Measurements from ENCODE around the gene MAN1C1. TPM values are rescaled to one million over a fixed set of nuclear protein-coding genes. Genes with fewer than 3 reads are reported as not detected.
A peak's percentile ranks its signal among the peaks of the same experiment; 100 is the strongest.

The MAN1C1 gene
- total RNA-seq, 2 donors from 2014 or later, result 2.7 to 4.3 TPM

GRCh38 chr1:25614501-25615171, 2.0 kb upstream of the MAN1C1 start:
- peaks cover 10% of the 10 kb centered on the region for H3K4me1 ChIP-seq
- DNase-seq, result no peak
- H3K4me3 ChIP-seq, result no peak overlapping the region
- no peak for TF ChIP-seq CTCF (IDR thresholded peaks at IDR 0.05)
- H3K9ac ChIP-seq (ENCODE audit: low read depth in 2 of 2, low read length in 2 of 2), result no peak overlapping the region
- intact Hi-C loops (cut with DNase I), result loop anchor here (5.0 kb wide), 2 partner anchors 78 to 128 kb away; no protein-coding TSS in a partner anchor
- H3K27me3 ChIP-seq, result peaks cover 16% of the 10 kb centered on the region
- no peaks in the 10 kb centered on the region for H3K36me3 ChIP-seq
- H3K9me3 ChIP-seq, result no peaks in the 10 kb centered on the region
- H3K27ac ChIP-seq, result no peak overlapping the region

DNA sequence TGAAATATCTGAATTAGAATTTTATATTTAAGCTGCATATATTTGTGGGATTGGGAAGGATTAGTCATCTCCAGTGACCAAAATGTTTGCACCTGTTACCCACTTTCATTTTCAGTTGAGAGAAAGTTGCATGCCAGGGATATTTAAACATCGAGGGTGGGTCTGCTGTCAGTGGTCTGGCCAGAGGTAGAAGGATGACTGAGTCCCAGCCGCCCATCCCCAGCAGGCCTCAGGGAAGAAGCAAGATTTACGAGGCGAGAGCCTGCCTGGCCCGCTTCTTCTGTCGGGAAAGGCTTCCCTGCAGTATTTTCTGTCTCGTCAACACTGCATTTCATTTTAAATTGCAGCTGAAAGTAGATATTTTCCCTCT, 1.4 kb upstream of the MAN1C1 start:
- H3K27me3 ChIP-seq, result peaks cover 16% of the 10 kb centered on the region
- intact Hi-C loops (cut with DNase I), result loop anchor here (5.0 kb wide), 1 partner anchor 77 kb away; no protein-coding TSS in a partner anchor
- no peaks in the 10 kb centered on the region for H3K9me3 ChIP-seq
- no peak for DNase-seq
- H3K27ac ChIP-seq, result no peak overlapping the region
- TF ChIP-seq CTCF (IDR thresholded peaks at IDR 0.05), result no peak
- H3K36me3 ChIP-seq, result no peaks in the 10 kb centered on the region
- H3K4me3 ChIP-seq, result no peak overlapping the region
- peaks cover 10% of the 10 kb centered on the region for H3K4me1 ChIP-seq
- no peak overlapping the region for H3K9ac ChIP-seq (ENCODE audit: low read depth in 2 of 2, low read length in 2 of 2)

DNA sequence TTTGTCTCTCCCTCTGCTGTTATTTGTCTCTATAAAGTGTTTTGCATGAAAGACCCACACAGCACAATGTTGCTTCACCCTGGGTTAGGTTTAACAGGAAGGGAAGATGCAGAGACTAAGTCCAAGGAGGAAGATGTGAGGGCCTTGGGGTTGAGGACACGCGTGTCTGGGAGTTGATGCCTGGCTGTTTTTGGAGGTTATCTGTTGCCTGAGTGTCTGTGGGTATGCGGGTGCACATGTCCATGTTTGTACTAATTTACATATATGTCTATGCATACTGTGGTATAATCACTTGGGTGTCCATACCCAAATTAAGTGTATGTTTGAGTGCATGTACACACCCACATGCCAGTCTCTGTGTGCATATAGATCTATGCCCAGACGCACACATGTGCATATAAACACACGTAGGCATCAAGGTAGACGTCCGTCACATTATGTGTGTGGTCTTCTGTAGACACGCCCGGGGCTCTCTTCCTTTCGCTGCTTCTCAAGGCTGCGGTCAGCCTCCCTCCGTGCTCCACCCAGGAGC, 962 bp upstream of the MAN1C1 start:
- intact Hi-C loops (cut with DNase I), result loop anchor here (5.0 kb wide), 1 partner anchor 77 kb away; no protein-coding TSS in a partner anchor
- Histone ChIP-seq H3K27ac (peak overlapping the region; percentile 57), H3K4me1 (peaks cover 10% of the 10 kb centered on the region), H3K9me3 (no peaks in the 10 kb centered on the region), H3K36me3 (no peaks in the 10 kb centered on the region), H3K27me3 (peaks cover 16% of the 10 kb centered on the region), H3K4me3 (peak overlapping the region; percentile 46), H3K9ac (ENCODE audit: low read depth in 2 of 2, low read length in 2 of 2) (peak overlapping the region; percentile 21 to 60)
- TF ChIP-seq CTCF (IDR thresholded peaks at IDR 0.05), result no peak
- DNase-seq, result no peak

DNA sequence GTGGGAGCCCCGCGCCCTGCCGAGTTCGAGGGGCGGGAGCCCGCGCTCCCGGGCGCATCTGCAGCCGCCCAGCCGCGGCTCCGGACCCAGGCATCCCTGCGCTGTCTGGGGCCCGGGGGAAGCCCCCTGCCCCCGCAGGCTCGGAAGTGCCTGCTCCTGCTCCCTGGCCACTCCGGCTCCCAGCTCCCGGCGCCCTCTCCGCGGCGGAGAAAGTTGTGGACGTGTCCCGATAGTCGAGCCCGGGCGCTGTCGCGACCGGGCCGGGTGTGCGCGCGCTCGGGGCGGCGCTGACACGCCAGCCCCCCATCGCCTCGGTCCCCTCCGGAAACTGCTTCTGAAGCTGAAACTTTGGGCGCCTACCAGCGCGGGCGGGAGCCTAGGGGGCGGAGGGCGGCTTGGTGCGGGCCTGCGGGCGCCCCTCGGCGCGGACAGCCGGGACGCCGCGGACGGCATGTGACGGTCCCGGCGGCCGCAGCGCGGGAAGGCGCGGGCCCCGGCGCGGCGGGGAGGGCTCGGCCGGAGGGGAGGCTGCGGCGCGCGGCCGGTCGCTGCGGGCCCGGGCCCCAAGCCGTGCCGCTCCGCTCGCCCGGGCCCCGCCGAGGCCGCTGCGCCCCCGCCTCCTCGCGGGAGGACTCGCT, 515 bp downstream of the MAN1C1 start:
- DNase-seq, result no peak
- H3K27me3 ChIP-seq, result peaks cover 16% of the 10 kb centered on the region
- H3K9ac ChIP-seq (ENCODE audit: low read depth in 2 of 2, low read length in 2 of 2), result peak overlapping the region in 1 of 2 donors; percentile 88
- H3K36me3 ChIP-seq, result no peaks in the 10 kb centered on the region
- H3K27ac ChIP-seq, result no peak overlapping the region
- intact Hi-C loops (cut with DNase I), result loop anchor here (5.0 kb wide), 1 partner anchor 75 kb away; no protein-coding TSS in a partner anchor
- H3K9me3 ChIP-seq, result no peaks in the 10 kb centered on the region
- peaks cover 10% of the 10 kb centered on the region for H3K4me1 ChIP-seq
- peak overlapping the region; percentile 74 for H3K4me3 ChIP-seq
- no peak for TF ChIP-seq CTCF (IDR thresholded peaks at IDR 0.05)

- Histone ChIP-seq H3K4me3 (peak overlapping the region; percentile 53), H3K4me1 (peaks cover 10% of the 10 kb centered on the region), H3K27ac (peak overlapping the region; percentile 40)
These were observed 1.2 kb downstream of the MAN1C1 start for GRCh38 chr1:25617625-25618432.

More at GRCh38 chr1:25617625-25618432, 1.2 kb downstream of the MAN1C1 start:
- Histone ChIP-seq H3K9me3 (no peaks in the 10 kb centered on the region), H3K27me3 (peaks cover 16% of the 10 kb centered on the region), H3K9ac (ENCODE audit: low read depth in 2 of 2, low read length in 2 of 2) (peak overlapping the region; percentile 57 to 88), H3K36me3 (no peaks in the 10 kb centered on the region)
- TF ChIP-seq CTCF (IDR thresholded peaks at IDR 0.05), result no peak
- intact Hi-C loops (cut with DNase I), result loop anchor here (5.0 kb wide), 1 partner anchor 74 kb away; no protein-coding TSS in a partner anchor
- DNase-seq, result no peak
